HG03159 (cell line): ENCODE measurements around the gene KCNIP1.
"Not testable (repeated sequence)": the region's sequence is repeated elsewhere in the genome, so short reads cannot be mapped to it uniquely, and the experiment has no call there.

Experiments used
- ATAC-seq: cut with Tn5 transposase; IDR thresholded peaks from one replicate; pipeline ENCODE4 v1.9.1; 2021; ENCODE audit warnings: mild to moderate bottlenecking, moderate library complexity; ENCODE audit not compliant: unreplicated experiment

KCNIP1 gene

GRCh38 chr5:170533383-170533782 is 29.6 kb downstream of the KCNIP1 start:
- no peak for ATAC-seq

- ATAC-seq = no peak
Observed at GRCh38 chr5:170534177-170534576, 30.4 kb downstream of the KCNIP1 start.

- no peak for ATAC-seq
Observed at GRCh38 chr5:170534941-170535340, 31.1 kb downstream of the KCNIP1 start.

GRCh38 chr5:170536525-170536924 is 32.7 kb downstream of the KCNIP1 start:
- no peak for ATAC-seq

GRCh38 chr5:170537451-170538095 is 33.8 kb downstream of the KCNIP1 start:
- no peak for ATAC-seq

- ATAC-seq = no peak
Observed at GRCh38 chr5:170538096-170538465, 34.3 kb downstream of the KCNIP1 start.

- ATAC-seq = no peak
Observed at GRCh38 chr5:170538696-170539586, 35.1 kb downstream of the KCNIP1 start.

GRCh38 chr5:170540271-170540670 is 36.5 kb downstream of the KCNIP1 start:
- ATAC-seq = no peak

GRCh38 chr5:170541146-170541769 is 37.4 kb downstream of the KCNIP1 start:
- ATAC-seq = no peak

GRCh38 chr5:170542691-170543293 is 39.0 kb downstream of the KCNIP1 start:
- ATAC-seq = no peak

- no peak for ATAC-seq
Observed at GRCh38 chr5:170545313-170545712, 41.5 kb downstream of the KCNIP1 start.

- ATAC-seq = no peak
Observed at GRCh38 chr5:170545811-170546210, 42.0 kb downstream of the KCNIP1 start.

- ATAC-seq = no peak
Observed at GRCh38 chr5:170546282-170546681, 42.5 kb downstream of the KCNIP1 start.

GRCh38 chr5:170550382-170550781 is 46.6 kb downstream of the KCNIP1 start:
- not testable (repeated sequence) for ATAC-seq

- ATAC-seq = no peak
Observed at GRCh38 chr5:170551076-170551475, 47.3 kb downstream of the KCNIP1 start.

- ATAC-seq = no peak
Observed at GRCh38 chr5:170551622-170552021, 47.8 kb downstream of the KCNIP1 start.

GRCh38 chr5:170552621-170553115 is 48.8 kb downstream of the KCNIP1 start:
- ATAC-seq = no peak

GRCh38 chr5:170553218-170553617 is 49.4 kb downstream of the KCNIP1 start:
- ATAC-seq = no peak

GRCh38 chr5:170554521-170555267 is 50.9 kb downstream of the KCNIP1 start:
- no peak for ATAC-seq

GRCh38 chr5:170557314-170557713 is 53.5 kb downstream of the KCNIP1 start:
- no peak for ATAC-seq

GRCh38 chr5:170559296-170559695 is 55.5 kb downstream of the KCNIP1 start:
- no peak for ATAC-seq
